Measurements from ENCODE around the gene NR6A1. TPM values are rescaled to one million over a fixed set of nuclear protein-coding genes. Genes with fewer than 3 reads are reported as not detected.

Gene NR6A1
- polyA plus RNA-seq, 3 donors = 1.00 to 1.5 (median 1.1) TPM

- DNase-seq (ENCODE audit: extremely low read depth in 1 of 11, low read depth in 9 of 11, low spot score in 4 of 11) = no peak
Observed at GRCh38 chr9:124506931-124507879, 263.9 kb downstream of the NR6A1 start, which contains the start of gene NR5A1. TSS of gene NR5A1 (minus strand) at chr9:124507399. CDS start at chr9:124503395, 4,004 bp downstream.

- no peak for DNase-seq (ENCODE audit: extremely low read depth in 1 of 11, low read depth in 9 of 11, low spot score in 4 of 11)
Observed at GRCh38 chr9:124506433-124506832, 264.7 kb downstream of the NR6A1 start.

- no peak for DNase-seq (ENCODE audit: extremely low read depth in 1 of 11, low read depth in 9 of 11, low spot score in 4 of 11)
Observed at GRCh38 chr9:124505901-124506346, 265.2 kb downstream of the NR6A1 start.

GRCh38 chr9:124505006-124505900, 265.9 kb downstream of the NR6A1 start:
- DNase-seq (ENCODE audit: extremely low read depth in 1 of 11, low read depth in 9 of 11, low spot score in 4 of 11) = no peak

GRCh38 chr9:124504530-124505005, 266.5 kb downstream of the NR6A1 start:
- DNase-seq (ENCODE audit: extremely low read depth in 1 of 11, low read depth in 9 of 11, low spot score in 4 of 11) = no peak

GRCh38 chr9:124503713-124504529, 267.2 kb downstream of the NR6A1 start:
- DNase-seq (ENCODE audit: extremely low read depth in 1 of 11, low read depth in 9 of 11, low spot score in 4 of 11) = no peak

GRCh38 chr9:124502711-124503702, 268.1 kb downstream of the NR6A1 start:
- peak in 1 of 11 donors; percentile 28 for DNase-seq (ENCODE audit: extremely low read depth in 1 of 11, low read depth in 9 of 11, low spot score in 4 of 11)

- DNase-seq (ENCODE audit: extremely low read depth in 1 of 11, low read depth in 9 of 11, low spot score in 4 of 11) = no peak
Observed at GRCh38 chr9:124501771-124502320, 269.3 kb downstream of the NR6A1 start.

GRCh38 chr9:124500796-124501611, 270.1 kb downstream of the NR6A1 start:
- no peak for DNase-seq (ENCODE audit: extremely low read depth in 1 of 11, low read depth in 9 of 11, low spot score in 4 of 11)

- DNase-seq (ENCODE audit: extremely low read depth in 1 of 11, low read depth in 9 of 11, low spot score in 4 of 11) = no peak
Observed at GRCh38 chr9:124500028-124500795, 270.9 kb downstream of the NR6A1 start.

GRCh38 chr9:124499216-124499615, 271.9 kb downstream of the NR6A1 start:
- DNase-seq (ENCODE audit: extremely low read depth in 1 of 11, low read depth in 9 of 11, low spot score in 4 of 11) = no peak

GRCh38 chr9:124498499-124499146, 272.5 kb downstream of the NR6A1 start:
- no peak for DNase-seq (ENCODE audit: extremely low read depth in 1 of 11, low read depth in 9 of 11, low spot score in 4 of 11)

GRCh38 chr9:124498040-124498439, 273.1 kb downstream of the NR6A1 start:
- no peak for DNase-seq (ENCODE audit: extremely low read depth in 1 of 11, low read depth in 9 of 11, low spot score in 4 of 11)

- DNase-seq (ENCODE audit: extremely low read depth in 1 of 11, low read depth in 9 of 11, low spot score in 4 of 11) = no peak
Observed at GRCh38 chr9:124497441-124497840, 273.7 kb downstream of the NR6A1 start.

GRCh38 chr9:124496463-124496862, 274.6 kb downstream of the NR6A1 start:
- peak in 7 of 11 donors; percentile 28 to 69 (median 59) for DNase-seq (ENCODE audit: extremely low read depth in 1 of 11, low read depth in 9 of 11, low spot score in 4 of 11)
